Heart right ventricle (tissue), 16 donors: ENCODE data around the gene ROCK1. TPM values are rescaled to one million over a fixed set of nuclear protein-coding genes. Genes with fewer than 3 reads are reported as not detected.

ENCODE experiments used
- ATAC-seq, 8 donors: fragments of 200-7000 bp; cut with Tn5 transposase; one replicate each; pipeline ENCODE4 v1.9.1; 2020; ENCODE audit warnings: mild to moderate bottlenecking in 8 of 8, moderate library complexity in 8 of 8, moderate number of reproducible peaks in 1 of 8
- DNase-seq, 2 donors: peaks; one replicate each; pipeline ENCODE4 v3.0.0-alpha.2; 2020
- H3K27ac ChIP-seq, 10 donors: fragments of 200-600 bp; sonication (generic) in 2 of 10; one replicate each; pipeline versions ENCODE4 v1.5.0 to v1.8.0; 2020 to 2022; ENCODE audit warnings: mild to moderate bottlenecking in 3 of 10
- H3K27me3 ChIP-seq, 7 donors: fragments of 200-600 bp; one replicate each; pipeline ENCODE4 v1.8.0; 2021 to 2022; ENCODE audit warnings: mild to moderate bottlenecking in 2 of 7
- H3K36me3 ChIP-seq, 9 donors: fragments of 200-600 bp; sonication (generic) in 1 of 9; one replicate each; pipeline versions ENCODE4 v1.5.0 to v1.8.0; 2020 to 2022; ENCODE audit warnings: mild to moderate bottlenecking in 2 of 9
- H3K4me1 ChIP-seq, 9 donors: fragments of 200-600 bp; sonication (generic) in 1 of 9; one replicate each; pipeline versions ENCODE4 v1.5.0 to v1.8.0; 2020 to 2022; ENCODE audit warnings: mild to moderate bottlenecking in 4 of 9
- H3K4me3 ChIP-seq, 10 donors: fragments of 200-600 bp; sonication (generic) in 2 of 10; one replicate each; pipeline versions ENCODE4 v1.5.0 to v1.8.0; 2020 to 2022; ENCODE audit warnings: mild to moderate bottlenecking in 7 of 10, moderate library complexity in 2 of 10
- H3K9me3 ChIP-seq, 11 donors: fragments of 200-600 bp in 10 of 11; sonication (generic) in 2 of 11; one replicate each; pipeline versions ENCODE4 v1.5.0 to v1.8.0; 2013 to 2022; ENCODE audit warnings: mild to moderate bottlenecking in 2 of 11, control low read depth in 1 of 11, moderate library complexity in 1 of 11
- WGBS, 2 donors: extraction: QIAGEN DNeasy Blood & Tissue Kit; methylation state at CpG; one replicate each; pipeline ENCODE4 v1.1.7; 2013; ENCODE audit warnings: inconsistent platforms in 1 of 2; 5-methylcytosine and 5-hydroxymethylcytosine counted together
- intact Hi-C, 10 donors: fragments of 100-400 bp; cut with DNase I; formaldehyde crosslinking; loops; one replicate each; pipeline versions ENCODE4 v1.11.1 to v1.14.2; 2022
- polyA plus RNA-seq, 2 donors: library from polyadenylated mRNA; stranded (reverse); fragments of 200-250 nt; gene quantifications; one replicate each; pipeline ENCODE4 v1.2.3, GENCODE V29; 2013
- total RNA-seq, 10 donors: library from RNA; stranded (reverse); fragmentation: NEBNext Ultra II Directional in 3 of 10; extraction: Animal tissue kit (Norgen Biotek cat#: 25700) in 3 of 10; gene quantifications; one replicate each; pipeline versions ENCODE4 v1.2.1 to v1.2.4, GENCODE V29; 2021 to 2023
- TF ChIP-seq, protein P1 (sequence below), 9 donors: fragments of 200-600 bp; sonication (generic) in 2 of 9; IDR thresholded peaks; one replicate each; pipeline versions ENCODE4 v1.5.0 to v1.8.0; 2021 to 2022; ENCODE audit warnings: antibody characterized with exemption in 9 of 9, mild to moderate bottlenecking in 5 of 9, moderate library complexity in 1 of 9
- donor health status: Arrhythmogenic right ventricular cardiomyopathy.
- donor health status: ischemic (EF 13 %, LVEDD 7.1; RV severe dilation, severe dysfunction).
- donor health status: healthy with polysubstance abuse.
- donor health status: DM: no; HTN: yes; CAD: no.
- donor health status: DM: no; HTN: no; CAD: no.
- donor health status: ischemic (EF 25% LVEDD 6.9; RV normal size, moderate dysfunction).
- donor health status: ischemic (EF 25% LVEDD 5.7; RV mildly dilated, moderate dysfunction).
- donor health status: healthy.
- donor health status: DM: yes; HTN: yes; CAD: no.
- donor health status: Ischemic cardiomyopathy.
- donor health status: ischemic (EF 35%, LVEDD 5.7; RV mildly dilated, moderate dysfunction).
- donor health status: nonischemic (EF 11% LVEDD 7.7; RV severe dilation, severe dysfunction).
- donor health status: DM: yes; HTN: yes; CAD: no.
- donor health status: PGD.
- donor health status: ischemic (EF 29% LVEDD 5.4; RV normal size, mild dysfunction).
- donor health status: nonischemic (EF 23%, LVEDD 6.1; RV moderate dilation, normal function).

The ROCK1 gene
- total and polyA plus RNA-seq, 12 donors, result 12.5 to 44.1 (median 35.1) TPM

DNA sequence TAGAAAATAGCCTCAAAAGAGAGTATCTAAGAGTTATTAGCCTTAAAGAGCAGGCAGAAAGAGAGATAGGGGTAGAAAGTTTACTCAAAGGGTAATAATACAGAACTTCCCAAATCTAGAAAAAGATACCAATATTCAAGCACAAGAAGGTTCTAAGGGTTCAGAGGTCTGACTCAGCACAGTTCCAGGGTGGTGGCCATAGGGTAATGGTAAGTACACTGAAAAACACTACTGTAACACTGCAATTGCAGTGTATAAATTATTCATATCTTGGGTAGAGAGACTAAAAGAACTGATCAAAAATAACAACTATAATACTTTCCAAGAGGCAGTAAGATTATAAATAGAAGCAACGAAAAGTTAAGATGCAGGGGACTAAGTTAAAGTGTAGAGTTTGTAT is 115.2 kb downstream of the ROCK1 start:
- TF ChIP-seq, protein P1, sequence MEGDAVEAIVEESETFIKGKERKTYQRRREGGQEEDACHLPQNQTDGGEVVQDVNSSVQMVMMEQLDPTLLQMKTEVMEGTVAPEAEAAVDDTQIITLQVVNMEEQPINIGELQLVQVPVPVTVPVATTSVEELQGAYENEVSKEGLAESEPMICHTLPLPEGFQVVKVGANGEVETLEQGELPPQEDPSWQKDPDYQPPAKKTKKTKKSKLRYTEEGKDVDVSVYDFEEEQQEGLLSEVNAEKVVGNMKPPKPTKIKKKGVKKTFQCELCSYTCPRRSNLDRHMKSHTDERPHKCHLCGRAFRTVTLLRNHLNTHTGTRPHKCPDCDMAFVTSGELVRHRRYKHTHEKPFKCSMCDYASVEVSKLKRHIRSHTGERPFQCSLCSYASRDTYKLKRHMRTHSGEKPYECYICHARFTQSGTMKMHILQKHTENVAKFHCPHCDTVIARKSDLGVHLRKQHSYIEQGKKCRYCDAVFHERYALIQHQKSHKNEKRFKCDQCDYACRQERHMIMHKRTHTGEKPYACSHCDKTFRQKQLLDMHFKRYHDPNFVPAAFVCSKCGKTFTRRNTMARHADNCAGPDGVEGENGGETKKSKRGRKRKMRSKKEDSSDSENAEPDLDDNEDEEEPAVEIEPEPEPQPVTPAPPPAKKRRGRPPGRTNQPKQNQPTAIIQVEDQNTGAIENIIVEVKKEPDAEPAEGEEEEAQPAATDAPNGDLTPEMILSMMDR (IDR thresholded peaks at IDR 0.05), result no peak
- H3K36me3 ChIP-seq, result peaks cover 0 to 84% (median 9%) of the 10 kb centered on the region in 9 donors
- intact Hi-C loops, result loop anchor here in 1 of 10 donors (10.0 kb wide), 1 partner anchor 108 kb away; no protein-coding TSS in a partner anchor
- DNase-seq (no peak), ATAC-seq (no peak)
- no peak overlapping the region for H3K4me3 ChIP-seq
- H3K27ac ChIP-seq, result no peak overlapping the region
- H3K27me3 ChIP-seq, result no peaks in the 10 kb centered on the region
- 83 to 87% methylated on average over 1 of the region's 1 CpG for WGBS, 2 donors
- H3K9me3 ChIP-seq, result no peaks in the 10 kb centered on the region
- H3K4me1 ChIP-seq, result peaks cover 0 to 22% (median 0%) of the 10 kb centered on the region in 9 donors

DNA sequence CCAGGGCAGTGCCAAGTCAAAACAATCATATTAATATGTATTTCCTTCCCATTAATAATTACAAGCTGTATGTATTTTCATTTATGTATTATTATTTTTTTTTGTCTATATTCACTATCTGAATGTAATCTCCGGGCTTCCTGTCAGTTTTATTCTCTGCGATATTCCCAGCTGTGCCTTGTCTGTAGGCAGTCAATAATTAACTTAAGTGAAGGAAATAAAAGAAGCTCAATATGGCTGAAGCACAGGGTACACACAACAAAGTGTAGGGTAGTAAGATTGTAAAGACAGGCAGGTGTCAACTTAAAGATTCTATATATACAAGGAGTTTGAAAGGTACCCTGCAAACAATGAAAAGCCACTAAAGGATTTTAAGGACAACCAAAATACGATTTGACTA is 122.9 kb downstream of the ROCK1 start:
- WGBS, 2 donors, result 92 to 93% methylated on average over 3 of the region's 3 CpGs
- no peak overlapping the region for H3K4me3 ChIP-seq
- H3K4me1 ChIP-seq, result no peaks in the 10 kb centered on the region
- TF ChIP-seq, protein P1 (IDR thresholded peaks at IDR 0.05), result no peak
- H3K27ac ChIP-seq, result no peak overlapping the region
- DNase-seq (no peak), ATAC-seq (no peak)
- intact Hi-C loops, result no loop called here
- no peaks in the 10 kb centered on the region for H3K27me3 ChIP-seq
- peaks cover 0 to 100% (median 48%) of the 10 kb centered on the region in 9 donors for H3K36me3 ChIP-seq
- H3K9me3 ChIP-seq, result no peaks in the 10 kb centered on the region

DNA sequence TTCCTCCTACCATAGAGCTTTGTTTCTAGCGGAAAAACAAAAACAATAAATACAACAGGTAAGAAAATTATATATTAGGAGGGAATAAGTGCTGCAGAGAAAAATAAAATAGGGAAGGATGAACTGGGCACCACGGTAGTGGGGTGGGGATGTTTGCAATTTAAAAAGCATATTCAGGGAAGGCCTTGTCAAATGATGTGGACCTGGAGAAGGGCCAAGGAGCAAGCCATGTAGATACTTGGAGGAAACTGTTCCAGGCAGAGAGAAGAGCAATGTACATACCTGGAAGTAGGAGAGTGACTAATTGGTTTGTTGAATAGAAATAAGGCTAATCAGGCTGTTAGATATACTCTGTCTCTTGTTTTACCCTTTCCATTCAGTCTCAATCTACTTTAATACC is 136.5 kb downstream of the ROCK1 start:
- Histone ChIP-seq H3K4me3 (no peak overlapping the region), H3K4me1 (no peaks in the 10 kb centered on the region), H3K36me3 (peaks cover 0 to 96% (median 43%) of the 10 kb centered on the region in 9 donors), H3K27me3 (no peaks in the 10 kb centered on the region), H3K27ac (no peak overlapping the region), H3K9me3 (no peaks in the 10 kb centered on the region)
- ATAC-seq (no peak), DNase-seq (no peak)
- intact Hi-C loops, result loop anchor here in 4 of 10 donors (10.0 kb wide), 5 partner anchors 70 to 210 kb away; partner anchors contain the start of gene ROCK1 (in 1 of the 4)
- TF ChIP-seq, protein P1 (IDR thresholded peaks at IDR 0.05), result no peak
- 88 to 93% methylated on average over 2 of the region's 2 CpGs for WGBS, 2 donors

DNA sequence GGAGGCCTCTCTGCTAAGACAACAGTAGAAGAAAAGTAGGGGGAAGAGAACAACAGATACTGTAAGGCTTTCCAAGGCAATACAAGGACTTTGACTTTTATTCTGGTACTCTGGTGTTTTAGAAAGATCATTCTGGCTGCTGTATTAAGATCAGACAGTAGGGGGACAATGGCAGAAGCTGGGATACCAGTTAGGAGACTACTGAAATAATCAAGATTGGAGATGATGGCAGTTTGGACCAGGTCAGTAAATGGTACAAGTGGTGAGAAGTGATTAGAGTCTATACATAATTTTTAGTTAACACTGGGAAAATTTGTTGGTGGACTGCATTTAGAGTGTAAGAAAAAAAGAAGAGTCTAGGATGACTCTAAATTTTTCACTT is 139.7 kb downstream of the ROCK1 start:
- Histone ChIP-seq H3K27me3 (no peaks in the 10 kb centered on the region), H3K9me3 (no peaks in the 10 kb centered on the region), H3K4me1 (no peaks in the 10 kb centered on the region), H3K36me3 (peaks cover 0 to 96% (median 37%) of the 10 kb centered on the region in 9 donors), H3K4me3 (no peak overlapping the region), H3K27ac (no peak overlapping the region)
- DNase-seq (no peak), ATAC-seq (no peak)
- intact Hi-C loops, result loop anchor here in 4 of 10 donors (10.0 kb wide), 5 partner anchors 73 to 213 kb away; partner anchors contain the start of gene ROCK1 (in 1 of the 4)
- TF ChIP-seq, protein P1 (IDR thresholded peaks at IDR 0.05), result peak in 8 of 9 donors; percentile 19 to 56 (median 43)
